Vagina (tissue), 2 donors: ENCODE results near the gene S100PBP.

Experiments used
- POLR2A ChIP-seq, 2 donors: fragments of 450-650 bp; IDR thresholded peaks; one replicate each; pipeline ENCODE4 v1.6.1; 2017; ENCODE audit warnings: antibody characterized with exemption in 2 of 2, mild to moderate bottlenecking in 2 of 2, moderate library complexity in 2 of 2
- TF ChIP-seq, protein P1 (sequence below), 3 experiments: fragments of 450-650 bp in 2 of 3; fragments of 200-600 bp in 1 of 3; sonication (generic) in 1 of 3; IDR thresholded peaks; one replicate each; pipeline ENCODE4 v1.5.1; 2017 to 2019; ENCODE audit warnings: antibody characterized with exemption in 3 of 3, mild to moderate bottlenecking in 2 of 3, moderate library complexity in 2 of 3

GRCh38 chr1:32868806-32869455, 51.5 kb downstream of the S100PBP start:
- TF ChIP-seq POLR2A (IDR thresholded peaks at IDR 0.05), result no peak
- TF ChIP-seq, protein P1, sequence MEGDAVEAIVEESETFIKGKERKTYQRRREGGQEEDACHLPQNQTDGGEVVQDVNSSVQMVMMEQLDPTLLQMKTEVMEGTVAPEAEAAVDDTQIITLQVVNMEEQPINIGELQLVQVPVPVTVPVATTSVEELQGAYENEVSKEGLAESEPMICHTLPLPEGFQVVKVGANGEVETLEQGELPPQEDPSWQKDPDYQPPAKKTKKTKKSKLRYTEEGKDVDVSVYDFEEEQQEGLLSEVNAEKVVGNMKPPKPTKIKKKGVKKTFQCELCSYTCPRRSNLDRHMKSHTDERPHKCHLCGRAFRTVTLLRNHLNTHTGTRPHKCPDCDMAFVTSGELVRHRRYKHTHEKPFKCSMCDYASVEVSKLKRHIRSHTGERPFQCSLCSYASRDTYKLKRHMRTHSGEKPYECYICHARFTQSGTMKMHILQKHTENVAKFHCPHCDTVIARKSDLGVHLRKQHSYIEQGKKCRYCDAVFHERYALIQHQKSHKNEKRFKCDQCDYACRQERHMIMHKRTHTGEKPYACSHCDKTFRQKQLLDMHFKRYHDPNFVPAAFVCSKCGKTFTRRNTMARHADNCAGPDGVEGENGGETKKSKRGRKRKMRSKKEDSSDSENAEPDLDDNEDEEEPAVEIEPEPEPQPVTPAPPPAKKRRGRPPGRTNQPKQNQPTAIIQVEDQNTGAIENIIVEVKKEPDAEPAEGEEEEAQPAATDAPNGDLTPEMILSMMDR (IDR thresholded peaks at IDR 0.05), result no peak
